Activated naive CD8-positive, alpha-beta T cell treated with anti-CD3 and anti-CD28 coated beads, Interleukin-2, amount 50 U/mL, for 16 hours (primary cell): ENCODE results near the gene TDRD12.

ENCODE experiments used
- DNase-seq: peaks from one replicate; pipeline ENCODE4 v3.0.0-alpha.2; 2020; ENCODE audit warnings: low read depth, low spot score

Gene TDRD12, protein sequence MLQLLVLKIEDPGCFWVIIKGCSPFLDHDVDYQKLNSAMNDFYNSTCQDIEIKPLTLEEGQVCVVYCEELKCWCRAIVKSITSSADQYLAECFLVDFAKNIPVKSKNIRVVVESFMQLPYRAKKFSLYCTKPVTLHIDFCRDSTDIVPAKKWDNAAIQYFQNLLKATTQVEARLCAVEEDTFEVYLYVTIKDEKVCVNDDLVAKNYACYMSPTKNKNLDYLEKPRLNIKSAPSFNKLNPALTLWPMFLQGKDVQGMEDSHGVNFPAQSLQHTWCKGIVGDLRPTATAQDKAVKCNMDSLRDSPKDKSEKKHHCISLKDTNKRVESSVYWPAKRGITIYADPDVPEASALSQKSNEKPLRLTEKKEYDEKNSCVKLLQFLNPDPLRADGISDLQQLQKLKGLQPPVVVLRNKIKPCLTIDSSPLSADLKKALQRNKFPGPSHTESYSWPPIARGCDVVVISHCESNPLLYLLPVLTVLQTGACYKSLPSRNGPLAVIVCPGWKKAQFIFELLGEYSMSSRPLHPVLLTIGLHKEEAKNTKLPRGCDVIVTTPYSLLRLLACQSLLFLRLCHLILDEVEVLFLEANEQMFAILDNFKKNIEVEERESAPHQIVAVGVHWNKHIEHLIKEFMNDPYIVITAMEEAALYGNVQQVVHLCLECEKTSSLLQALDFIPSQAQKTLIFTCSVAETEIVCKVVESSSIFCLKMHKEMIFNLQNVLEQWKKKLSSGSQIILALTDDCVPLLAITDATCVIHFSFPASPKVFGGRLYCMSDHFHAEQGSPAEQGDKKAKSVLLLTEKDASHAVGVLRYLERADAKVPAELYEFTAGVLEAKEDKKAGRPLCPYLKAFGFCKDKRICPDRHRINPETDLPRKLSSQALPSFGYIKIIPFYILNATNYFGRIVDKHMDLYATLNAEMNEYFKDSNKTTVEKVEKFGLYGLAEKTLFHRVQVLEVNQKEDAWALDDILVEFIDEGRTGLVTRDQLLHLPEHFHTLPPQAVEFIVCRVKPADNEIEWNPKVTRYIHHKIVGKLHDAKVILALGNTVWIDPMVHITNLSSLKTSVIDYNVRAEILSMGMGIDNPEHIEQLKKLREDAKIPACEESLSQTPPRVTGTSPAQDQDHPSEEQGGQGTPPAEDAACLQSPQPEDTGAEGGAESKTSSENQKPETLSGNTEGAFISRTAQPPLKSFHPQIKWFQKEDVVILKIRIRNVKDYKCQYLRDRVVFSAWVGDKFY (N-terminal part only)

DNA sequence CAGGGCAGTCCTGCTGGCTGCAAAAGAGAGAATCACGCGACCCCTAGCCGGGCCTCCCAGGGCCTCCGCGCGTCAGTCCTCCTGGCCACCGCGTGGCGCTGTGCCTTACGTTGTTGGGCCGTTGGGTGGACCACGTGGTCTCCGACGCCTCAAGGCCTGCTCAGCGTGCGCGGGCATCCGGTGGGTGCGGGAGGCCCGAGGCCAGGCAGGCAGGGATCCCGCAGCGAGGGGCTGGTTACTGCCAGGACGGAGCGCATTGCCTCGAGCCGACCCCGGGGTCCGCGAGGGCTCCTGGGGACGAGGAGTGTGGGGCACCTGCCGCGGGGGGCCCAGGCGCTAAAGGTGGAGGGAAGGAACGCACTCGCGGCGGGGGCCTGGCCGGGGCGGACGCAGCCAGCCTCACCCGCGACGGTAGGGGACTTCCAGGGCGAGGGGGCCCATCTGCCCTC, at the start of gene TDRD12:
Gene TDRD12 (plus strand): TSS at position 157 of the 449 bp plus-strand sequence. CDS start 306 bp downstream, outside the sequence.
- no peak for DNase-seq

DNA sequence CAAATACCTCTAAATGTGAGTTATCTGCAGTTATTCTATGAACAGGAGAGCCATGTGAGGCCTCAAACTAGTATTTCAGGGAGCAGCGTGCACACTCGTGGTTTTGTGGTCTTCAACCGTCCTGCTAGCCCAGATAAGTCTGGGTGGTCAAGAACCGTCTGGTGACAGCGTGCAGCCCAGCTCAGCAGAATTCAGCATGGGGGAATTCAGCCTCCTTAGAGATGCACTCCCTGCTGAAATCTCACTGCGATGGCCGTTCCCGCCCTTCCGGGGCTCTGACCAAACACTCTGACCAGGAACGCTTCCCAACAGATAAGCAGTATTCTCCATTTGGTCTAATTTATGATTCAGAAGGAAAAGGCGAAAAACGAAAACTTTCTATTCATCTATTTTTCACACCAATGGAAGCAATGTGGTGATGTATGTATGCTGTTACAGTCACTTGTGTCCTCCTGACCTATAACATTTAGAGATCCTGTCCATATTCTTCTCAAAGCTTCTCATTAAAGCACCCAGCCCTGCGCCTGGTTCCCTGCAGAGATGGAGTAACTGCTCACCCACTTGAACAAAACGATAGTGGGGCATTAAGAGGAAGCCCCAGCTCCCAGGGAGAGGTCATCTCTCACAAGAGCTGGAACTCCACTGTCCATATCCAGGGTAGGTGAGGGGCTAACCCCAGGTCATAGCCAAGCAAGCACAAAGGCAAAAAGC, 47.5 kb upstream of the TDRD12 start:
- no peak for DNase-seq

DNA sequence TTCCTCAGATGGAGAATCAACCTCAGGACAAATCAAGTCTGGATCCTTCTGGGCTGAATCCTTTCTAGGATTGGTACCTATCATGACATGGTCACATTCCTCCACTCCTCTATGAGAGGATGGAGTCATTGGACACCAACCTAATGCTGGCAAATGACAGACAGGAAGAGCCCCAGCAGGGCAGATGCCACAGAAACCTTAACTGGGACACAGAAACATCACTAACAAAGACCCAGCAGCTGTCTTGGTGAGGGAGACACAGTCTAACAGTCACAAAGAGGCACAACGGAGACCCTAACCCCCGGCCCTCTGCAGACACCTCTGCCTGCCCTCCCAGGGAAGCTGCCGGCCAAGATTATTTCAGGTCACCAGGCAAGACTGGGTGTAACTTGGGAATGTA, 46.7 kb upstream of the TDRD12 start:
- no peak for DNase-seq

DNA sequence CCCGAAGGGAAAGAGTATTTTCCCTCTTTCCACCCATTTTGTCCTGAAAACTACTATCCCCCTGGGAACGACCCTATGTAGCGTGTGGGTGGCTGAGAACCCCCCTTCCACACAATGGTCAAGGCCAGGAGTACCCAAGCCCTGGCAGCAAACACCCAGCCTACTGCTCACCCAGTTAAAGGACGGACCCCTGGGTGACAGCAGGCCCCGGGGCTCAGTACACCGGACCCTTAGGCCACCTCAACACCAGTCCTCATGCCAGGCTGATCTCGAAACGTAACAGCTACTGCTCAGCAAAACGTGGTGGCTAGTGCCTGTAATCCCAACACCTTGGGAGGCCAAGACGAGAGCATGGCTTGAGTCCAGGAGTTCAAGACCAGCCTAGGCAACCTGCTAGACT, 46.0 kb upstream of the TDRD12 start:
- DNase-seq, result no peak

DNA sequence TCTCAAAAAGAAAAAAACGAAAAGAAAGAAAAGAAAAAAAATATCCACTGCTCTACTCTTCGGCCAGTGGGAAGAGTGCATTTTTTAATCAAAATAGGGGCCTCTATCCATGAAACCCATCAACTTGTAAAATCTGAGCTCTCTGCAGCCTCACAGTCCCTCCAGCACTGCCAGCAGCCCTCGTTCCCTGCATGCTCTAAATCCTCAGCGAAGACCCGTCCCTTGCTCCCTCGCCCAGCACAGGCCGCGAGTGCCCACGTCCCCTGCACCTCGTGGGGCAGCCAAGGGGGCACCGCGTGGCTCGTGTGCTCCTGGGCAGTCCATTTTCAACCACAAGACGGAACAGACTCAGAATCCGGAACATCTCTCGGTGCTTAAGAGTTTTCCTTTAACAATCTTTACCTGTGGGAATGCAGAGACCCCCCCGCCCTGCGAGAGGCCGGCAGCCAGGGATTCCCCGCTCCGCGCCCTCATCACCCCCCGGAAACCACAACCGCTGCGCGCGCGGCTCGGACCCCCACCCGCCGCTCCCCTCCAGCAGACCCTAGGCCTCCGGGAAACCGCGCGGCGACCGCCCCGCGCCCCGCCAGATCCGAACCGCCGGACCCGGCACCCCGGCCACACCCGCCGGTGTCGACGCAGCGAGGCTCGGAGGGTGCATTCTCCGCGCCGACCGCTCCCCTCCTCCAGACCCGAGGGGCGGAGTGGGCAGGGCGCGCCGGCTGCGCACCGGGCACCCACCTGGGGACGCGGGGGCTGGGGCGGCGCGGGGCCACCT, 45.2 kb upstream of the TDRD12 start:
- no peak for DNase-seq

DNA sequence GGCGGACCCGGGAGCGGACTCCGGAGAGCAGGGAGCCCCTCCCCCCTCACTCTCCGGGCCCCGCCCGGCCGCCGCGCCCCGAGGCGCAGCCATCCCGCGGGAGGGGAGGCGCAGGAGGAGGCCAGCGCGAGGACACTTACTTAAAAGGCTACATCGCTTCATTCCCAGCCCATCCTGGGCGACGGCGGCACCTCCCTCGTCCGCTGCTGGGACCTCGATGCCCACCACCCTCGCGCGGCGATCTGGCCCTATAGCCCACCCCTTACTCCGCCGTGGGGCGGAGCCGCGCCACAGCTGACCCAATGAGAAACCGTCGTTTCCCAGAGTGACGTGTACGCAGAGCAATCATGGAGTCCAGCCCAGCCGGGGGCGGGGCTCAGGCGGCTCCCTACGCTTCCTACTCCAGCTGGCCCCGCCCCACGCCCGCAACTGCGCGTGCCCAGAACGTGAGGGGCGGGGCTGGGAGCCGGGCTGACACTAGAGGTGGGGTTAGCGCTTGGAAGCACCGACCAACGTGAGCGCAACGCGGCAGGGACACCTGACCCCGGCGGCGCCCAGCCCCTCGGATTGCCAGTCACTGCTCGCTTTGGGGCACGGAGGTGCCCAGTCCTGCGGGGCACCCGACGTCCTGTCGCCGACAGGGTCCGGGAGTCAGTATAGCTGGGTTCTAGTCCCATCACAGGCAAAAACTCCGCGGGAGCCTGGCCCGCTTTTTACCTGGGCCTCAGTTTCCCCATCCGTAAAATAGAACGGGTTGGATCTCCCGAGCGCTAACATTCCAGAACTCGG, 44.4 kb upstream of the TDRD12 start, which contains the start of gene ANKRD27:
Gene ANKRD27 (minus strand): TSS at position 250 of the 789 bp plus-strand sequence. CDS start 16,165 bp downstream, outside the sequence.
- DNase-seq, result peak; percentile 95

DNA sequence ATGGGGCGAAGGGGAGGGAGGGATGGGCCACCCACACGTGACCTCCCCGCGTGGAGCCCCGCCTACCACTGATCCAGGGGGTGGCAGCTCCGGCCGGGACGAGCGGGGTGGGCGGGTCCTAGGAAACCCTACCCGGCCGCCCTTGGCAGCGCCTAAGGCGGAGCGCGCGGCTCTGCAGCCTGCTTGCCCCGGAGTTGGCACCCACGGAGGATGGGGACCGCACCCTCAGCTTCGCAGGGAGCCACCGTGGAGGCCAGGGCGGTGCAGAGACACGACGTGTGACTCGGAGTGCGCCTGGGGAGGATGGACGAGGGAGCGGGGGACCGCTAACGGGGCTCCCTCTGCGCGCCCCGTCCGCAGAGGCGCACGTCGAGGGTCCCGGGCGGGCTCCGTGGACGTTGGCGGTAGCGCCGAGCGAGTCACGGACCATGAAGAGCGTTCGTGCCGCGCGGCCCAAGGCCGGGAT, 43.8 kb upstream of the TDRD12 start, which contains the start of gene RGS9BP:
Gene RGS9BP (plus strand): TSS at position 129 of the 466 bp plus-strand sequence. CDS start 416 bp downstream, outside the sequence.
- no peak for DNase-seq

DNA sequence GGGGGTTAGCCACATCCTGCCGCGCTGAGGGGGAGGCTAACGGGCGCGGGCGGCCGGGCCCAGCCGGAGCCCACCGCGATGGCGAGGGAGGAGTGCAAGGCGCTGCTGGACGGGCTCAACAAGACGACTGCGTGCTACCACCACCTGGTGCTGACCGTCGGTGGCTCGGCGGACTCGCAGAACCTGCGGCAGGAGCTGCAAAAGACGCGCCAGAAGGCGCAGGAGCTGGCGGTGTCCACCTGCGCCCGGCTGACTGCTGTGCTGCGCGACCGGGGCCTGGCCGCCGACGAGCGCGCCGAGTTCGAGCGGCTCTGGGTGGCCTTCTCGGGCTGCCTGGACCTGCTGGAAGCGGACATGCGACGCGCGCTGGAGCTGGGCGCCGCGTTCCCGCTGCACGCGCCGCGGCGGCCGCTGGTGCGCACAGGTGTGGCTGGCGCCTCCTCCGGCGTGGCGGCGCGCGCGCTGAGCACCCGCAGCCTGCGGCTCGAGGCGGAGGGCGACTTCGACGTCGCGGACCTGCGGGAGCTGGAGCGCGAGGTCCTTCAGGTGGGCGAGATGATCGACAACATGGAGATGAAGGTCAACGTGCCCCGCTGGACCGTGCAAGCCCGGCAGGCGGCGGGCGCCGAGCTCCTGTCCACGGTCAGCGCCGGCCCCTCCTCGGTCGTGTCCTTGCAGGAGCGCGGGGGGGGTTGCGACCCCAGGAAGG, 43.2 kb upstream of the TDRD12 start:
- no peak for DNase-seq

DNA sequence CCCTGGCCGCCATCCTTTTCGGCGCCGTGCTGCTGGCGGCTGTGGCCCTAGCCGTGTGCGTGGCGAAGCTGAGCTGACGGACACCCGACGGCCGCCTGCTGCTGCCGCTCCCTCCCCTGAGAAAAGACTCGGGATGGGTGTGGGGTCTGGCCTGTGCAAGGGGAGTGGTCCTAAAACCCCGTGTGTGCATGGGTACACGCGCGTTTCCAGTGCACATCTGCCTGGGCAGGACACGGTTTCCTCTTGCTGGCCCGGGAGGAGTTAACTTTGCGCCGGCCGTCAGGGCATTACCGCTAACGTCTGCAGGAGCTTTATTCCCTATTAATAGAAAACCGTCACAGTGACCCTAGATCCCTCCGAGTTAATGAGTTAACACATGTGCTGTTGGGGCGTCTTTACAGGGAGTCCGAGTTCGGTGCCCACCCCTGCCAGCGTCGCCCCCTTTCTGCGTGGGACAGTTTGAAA, 42.6 kb upstream of the TDRD12 start:
- DNase-seq, result no peak

DNA sequence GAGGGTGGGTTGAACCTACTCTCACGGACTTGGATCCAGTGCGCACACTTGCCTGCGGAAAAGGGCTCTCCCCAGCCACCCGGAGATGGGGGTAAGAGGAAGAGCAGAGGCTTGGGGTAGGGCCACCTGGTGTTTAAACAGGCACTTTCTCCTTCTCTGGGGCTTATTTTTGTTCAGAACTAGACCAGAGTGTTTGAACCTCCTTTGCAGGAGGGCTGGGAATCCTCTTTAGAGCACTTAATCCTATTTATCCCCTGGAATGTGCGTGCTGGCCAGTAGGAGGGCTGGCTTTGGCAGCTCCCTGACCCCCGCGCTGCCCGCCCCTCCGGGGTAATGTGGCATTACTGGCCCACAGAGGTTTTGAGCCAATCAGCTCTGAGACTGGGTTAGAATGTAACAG, 41.9 kb upstream of the TDRD12 start:
- DNase-seq, result no peak

DNA sequence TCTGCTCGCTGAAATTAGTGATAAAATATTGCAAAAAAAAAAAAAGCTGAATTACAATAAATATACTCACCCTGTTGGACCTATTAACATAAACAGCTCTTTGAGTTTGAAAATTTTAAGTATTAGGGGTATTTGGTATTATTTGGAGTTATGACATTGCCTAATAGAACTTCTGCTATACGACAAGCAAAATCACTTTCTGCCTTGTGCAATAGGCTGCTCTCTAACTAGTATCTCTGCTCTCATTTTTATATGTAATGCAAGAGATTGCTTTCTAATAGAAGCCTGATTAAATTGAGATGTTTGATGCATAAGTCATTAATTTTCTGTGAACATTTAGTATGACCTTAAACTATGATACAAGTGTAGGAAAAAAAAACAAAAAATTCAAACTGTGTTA, 38.6 kb upstream of the TDRD12 start:
- DNase-seq, result no peak

DNA sequence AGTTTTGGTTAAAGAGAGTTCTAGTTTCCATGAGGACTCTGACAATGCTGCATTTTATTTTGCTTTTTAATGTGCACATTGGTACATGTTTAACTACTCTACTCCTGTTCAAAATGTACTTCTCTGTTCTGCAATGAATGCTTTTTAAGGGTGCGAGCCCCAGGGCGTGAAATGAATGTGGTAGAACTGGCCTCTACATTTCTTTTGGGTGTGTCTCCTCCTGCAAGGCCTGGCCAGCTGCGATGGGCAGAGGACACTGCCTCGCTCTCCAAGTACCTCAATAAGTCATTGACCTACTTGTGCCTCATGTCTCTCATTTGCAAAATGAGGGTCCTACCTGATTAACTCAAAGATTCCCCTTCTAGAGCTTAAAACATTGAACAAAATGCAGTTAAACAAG, 37.2 kb upstream of the TDRD12 start:
- DNase-seq, result no peak

DNA sequence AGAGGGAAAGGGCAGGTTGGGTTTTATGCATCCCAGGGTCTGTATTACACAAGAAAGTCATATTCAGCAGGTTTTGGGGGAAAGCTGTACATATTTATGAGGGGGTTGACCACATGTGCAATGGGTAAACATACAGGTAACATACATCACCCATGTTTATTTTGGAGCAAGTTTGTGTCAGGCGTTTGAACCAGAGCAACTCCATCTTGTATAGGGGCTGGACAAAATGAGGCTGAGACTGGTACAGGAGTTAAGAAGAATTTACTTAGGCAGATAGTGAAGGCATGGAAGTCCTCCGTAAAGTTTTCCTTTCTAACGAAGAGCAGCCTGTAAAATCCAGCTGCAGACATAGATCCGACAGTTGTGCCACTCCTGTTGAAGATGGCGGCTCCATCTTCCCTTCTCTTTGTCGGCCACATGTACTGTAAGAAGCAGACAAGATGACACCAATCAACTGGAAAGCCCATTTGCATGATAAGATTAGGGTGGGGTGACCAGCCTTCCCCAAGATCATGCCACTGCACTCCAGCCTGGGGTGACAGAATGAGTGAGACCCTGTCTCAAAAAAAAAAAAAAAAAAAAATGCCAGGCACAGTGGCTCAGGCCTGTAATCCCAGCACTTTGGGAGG, 32.6 kb upstream of the TDRD12 start:
- DNase-seq, result no peak

DNA sequence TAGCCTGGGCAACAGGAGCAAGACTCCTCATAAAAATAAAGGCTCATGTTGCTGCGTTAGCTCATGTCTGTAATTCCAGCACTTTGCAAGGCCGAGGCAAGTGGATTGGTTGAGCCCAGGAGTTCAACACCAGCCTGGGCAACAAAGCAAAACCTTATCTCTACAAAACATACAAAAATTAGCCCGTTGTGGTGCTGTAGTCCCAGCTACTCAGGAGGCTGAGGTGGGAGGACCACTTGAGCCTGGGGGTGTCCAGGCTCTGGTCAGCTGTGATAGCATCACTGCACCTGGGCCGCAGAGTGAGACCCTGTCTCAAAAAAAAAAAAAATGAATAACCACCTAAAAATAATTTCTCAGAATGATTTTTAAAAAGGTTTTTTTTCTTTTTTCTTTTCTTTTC, 31.9 kb upstream of the TDRD12 start:
- DNase-seq, result no peak

DNA sequence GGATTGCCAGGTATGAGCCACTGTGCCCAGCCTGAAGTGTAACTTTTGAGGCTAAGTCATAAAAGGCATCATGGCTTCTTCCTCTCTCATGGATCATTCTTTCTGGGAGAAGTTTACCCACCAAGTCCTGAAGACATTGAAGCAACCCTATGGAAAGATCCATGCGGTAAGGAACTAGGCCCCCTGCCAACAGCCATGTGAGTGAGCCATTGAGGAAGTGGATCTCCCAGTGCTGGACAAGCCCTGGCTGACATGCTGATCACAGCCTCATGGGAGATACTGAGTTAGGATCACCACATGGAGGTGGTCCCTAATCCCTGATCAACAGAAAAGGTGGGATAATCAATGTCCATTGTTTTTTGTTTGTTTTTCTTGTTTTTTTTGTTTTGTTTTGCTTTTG, 31.3 kb upstream of the TDRD12 start:
- DNase-seq, result no peak

DNA sequence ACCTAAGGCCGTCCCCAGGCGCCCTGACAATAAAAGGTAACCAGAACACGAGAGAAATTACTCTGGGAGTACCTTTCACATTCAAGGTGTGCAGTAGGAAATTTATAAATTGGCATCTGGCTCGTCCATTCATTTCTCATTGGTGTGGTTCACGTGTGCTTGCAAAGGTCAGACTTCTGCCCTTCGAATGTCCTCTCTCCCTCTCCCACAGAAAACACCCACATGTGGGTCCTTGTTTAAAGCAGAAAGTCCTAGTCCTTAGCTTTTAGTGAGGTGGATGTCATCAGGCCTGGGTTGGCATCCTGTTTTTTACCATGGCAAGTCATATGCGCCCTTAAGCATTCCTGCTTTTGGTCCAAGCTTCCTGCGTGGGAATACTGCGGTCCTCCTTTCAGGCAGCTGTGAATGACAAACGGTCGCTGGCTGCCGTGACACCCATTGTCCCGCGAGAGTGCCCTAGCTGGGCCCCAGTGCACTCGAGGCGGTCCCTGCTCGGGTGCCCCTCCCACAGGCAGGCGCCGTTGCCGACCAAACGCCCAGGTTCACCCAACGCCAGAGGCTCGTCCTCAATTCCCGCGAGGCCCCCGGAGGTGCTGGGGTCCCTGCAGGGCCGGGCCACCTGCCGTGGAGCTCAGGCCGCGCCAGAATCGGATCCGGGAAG, 28.1 kb upstream of the TDRD12 start, which contains the start of gene NUDT19:
Gene NUDT19 (plus strand): TSS at position 531 of the 661 bp plus-strand sequence. CDS start 140 bp downstream, outside the sequence.
- peak; percentile 57 for DNase-seq
